ENCODE data around the gene UCK1. TPM values are rescaled to one million over a fixed set of nuclear protein-coding genes. Genes with fewer than 3 reads are reported as not detected.

Gene UCK1
- total and polyA plus RNA-seq, 2 of the 13 experiments (the other 11 are each of a cell fraction or from before 2014, with no cell fraction given) = 11.0 to 24.1 TPM

- no peak for FAIRE-seq
Measured at GRCh38 chr9:131543141-131543540, 12.1 kb upstream of the UCK1 start.

GRCh38 chr9:131539223-131539923 is 8.3 kb upstream of the UCK1 start:
- Histone ChIP-seq H3K4me2 (ENCODE audit: low read depth, low read length) (no peak overlapping the region), H3K27ac (ENCODE audit: extremely low read length, insufficient read depth, low read length) (no peak overlapping the region), H4K20me1 (ENCODE audit: insufficient read depth, low read length) (no peaks in the 10 kb centered on the region), H3K4me3 (replicated peaks in 1 of 3; ENCODE audit: insufficient read depth in 1 of 3, low read depth in 2 of 3, low read length in 3 of 3) (no peak overlapping the region), H3K9me3 (ENCODE audit: low read length) (peaks cover 21% of the 10 kb centered on the region), H3K79me2 (ENCODE audit: insufficient read depth, low read length) (no peaks in the 10 kb centered on the region), H3K36me3 (replicated peaks in 1 of 2; ENCODE audit: control insufficient read depth in 1 of 2, insufficient read depth in 2 of 2, low read length in 2 of 2) (no peaks in the 10 kb centered on the region), H3K4me1 (ENCODE audit: insufficient read depth, low read length) (peaks cover 10% of the 10 kb centered on the region; the same call in 1 of the 2 replicates), H3K27me3 (ENCODE audit: control insufficient read depth in 1 of 2, insufficient read depth in 2 of 2, low read length in 2 of 2) (peaks cover 8 to 53% of the 10 kb centered on the region in 2 experiments), H3K9ac (ENCODE audit: insufficient read depth, low read depth, low read length) (no peak overlapping the region), H2AFZ (ENCODE audit: low read length) (no peak overlapping the region)
- no peak for ATAC-seq
- in situ Hi-C loops (cut with HindIII; ENCODE audit: extremely low pct_ligation_motif_present, low pct_unique_long_range_greater_than_20kb) (no loop called here), intact Hi-C loops (cut with micrococcal nuclease; ENCODE audit: unreplicated experiment) (no loop called here)
- no peak for TF ChIP-seq ZNF362 (CRISPR knock-in tag; IDR thresholded peaks at IDR 0.05; ENCODE audit: borderline replicate concordance)
- POLR2A ChIA-PET = no interaction called here
- CTCF ChIA-PET (ENCODE audit: low intra/inter-chr PET ratio, low total read pairs) = no interaction called here
- DNase-seq (ENCODE audit: low spot score) = no peak
- 47% methylated on average over 7 of the region's 7 CpGs for WGBS (ENCODE audit: low lambda C conversion rate)
- FAIRE-seq = no peak
- no TSS peak for BruUV-seq (replicated peaks)

More at GRCh38 chr9:131543141-131543540, 12.1 kb upstream of the UCK1 start:
- H3K9me3 ChIP-seq (ENCODE audit: low read length) = peaks cover 22% of the 10 kb centered on the region
- peaks cover 25% of the 10 kb centered on the region for H3K4me1 ChIP-seq (ENCODE audit: insufficient read depth, low read length)
- in situ Hi-C loops (cut with HindIII; ENCODE audit: extremely low pct_ligation_motif_present, low pct_unique_long_range_greater_than_20kb) (no loop called here), intact Hi-C loops (cut with micrococcal nuclease; ENCODE audit: unreplicated experiment) (no loop called here)
- ChIA-PET POLR2A (no interaction called here), CTCF (ENCODE audit: low intra/inter-chr PET ratio, low total read pairs) (no interaction called here)
- TF ChIP-seq ZNF317 (CRISPR knock-in tag; IDR thresholded peaks at IDR 0.05) (peak; percentile 99), ATAD3A (CRISPR knock-in tag; IDR thresholded peaks at IDR 0.05) (no peak), ZNF136 (CRISPR knock-in tag; IDR thresholded peaks at IDR 0.05; ENCODE audit: low read depth) (peak; percentile 30; the same call in 1 of the 2 replicates)
- H3K27ac ChIP-seq (ENCODE audit: extremely low read length, insufficient read depth, low read length) = no peak overlapping the region
- H3K27me3 ChIP-seq (ENCODE audit: control insufficient read depth in 1 of 2, insufficient read depth in 2 of 2, low read length in 2 of 2) = peaks cover 11 to 60% of the 10 kb centered on the region in 2 experiments; a peak in 4 of 5 replicates
- H4K20me1 ChIP-seq (ENCODE audit: insufficient read depth, low read length) = peaks cover 11% of the 10 kb centered on the region; the same call in 1 of the 2 replicates
- H3K4me3 ChIP-seq (replicated peaks in 1 of 3; ENCODE audit: insufficient read depth in 1 of 3, low read depth in 2 of 3, low read length in 3 of 3) = no peak overlapping the region
- ATAC-seq (no peak), DNase-seq (ENCODE audit: low spot score) (no peak)
- BruUV-seq (replicated peaks) = no TSS peak
- 59% methylated on average over 6 of the region's 6 CpGs for WGBS (ENCODE audit: low lambda C conversion rate)
- H3K9ac ChIP-seq (ENCODE audit: insufficient read depth, low read depth, low read length) = no peak overlapping the region
- no peaks in the 10 kb centered on the region for H3K36me3 ChIP-seq (replicated peaks in 1 of 2; ENCODE audit: control insufficient read depth in 1 of 2, insufficient read depth in 2 of 2, low read length in 2 of 2)
- no peak overlapping the region for H2AFZ ChIP-seq (ENCODE audit: low read length)
- H3K4me2 ChIP-seq (ENCODE audit: low read depth, low read length) = no peak overlapping the region
- H3K79me2 ChIP-seq (ENCODE audit: insufficient read depth, low read length) = no peaks in the 10 kb centered on the region

Measured in HepG2 (cell line).